HG03139 (cell line): ENCODE results near the gene NSL1.
"Not testable (repeated sequence)": the region's sequence is repeated elsewhere in the genome, so short reads cannot be mapped to it uniquely, and the experiment has no call there.

ENCODE experiments used
- ATAC-seq: cut with Tn5 transposase; IDR thresholded peaks from one replicate; pipeline ENCODE4 v1.9.1; 2021; ENCODE audit not compliant: unreplicated experiment

The NSL1 gene

GRCh38 chr1:212752252-212752933 is 39.2 kb downstream of the NSL1 start:
- no peak for ATAC-seq

- no peak for ATAC-seq
These were observed 41.6 kb downstream of the NSL1 start for GRCh38 chr1:212749821-212750535.

GRCh38 chr1:212746546-212746945 is 45.0 kb downstream of the NSL1 start:
- no peak for ATAC-seq

- ATAC-seq: no peak
These were observed 46.3 kb downstream of the NSL1 start for GRCh38 chr1:212745303-212745702.

- ATAC-seq: no peak
These were observed 47.6 kb downstream of the NSL1 start for GRCh38 chr1:212743901-212744475.

GRCh38 chr1:212738330-212738729 is 53.2 kb downstream of the NSL1 start:
- ATAC-seq: no peak

GRCh38 chr1:212737559-212737958 is 54.0 kb downstream of the NSL1 start:
- no peak for ATAC-seq

GRCh38 chr1:212733109-212733508 is 58.5 kb downstream of the NSL1 start:
- no peak for ATAC-seq

GRCh38 chr1:212731630-212732029 is 59.9 kb downstream of the NSL1 start:
- no peak for ATAC-seq

GRCh38 chr1:212728606-212729005 is 63.0 kb downstream of the NSL1 start:
- no peak for ATAC-seq

- ATAC-seq: no peak
These were observed 64.0 kb downstream of the NSL1 start for GRCh38 chr1:212727386-212728181.

GRCh38 chr1:212724679-212725078 is 66.9 kb downstream of the NSL1 start:
- ATAC-seq: not testable (repeated sequence)

GRCh38 chr1:212722270-212722957 is 69.2 kb downstream of the NSL1 start:
- no peak for ATAC-seq

- ATAC-seq: no peak
These were observed 70.0 kb downstream of the NSL1 start for GRCh38 chr1:212721388-212722247.

- ATAC-seq: no peak
These were observed 71.9 kb downstream of the NSL1 start for GRCh38 chr1:212719633-212720032.

GRCh38 chr1:212718499-212718898 is 73.1 kb downstream of the NSL1 start:
- no peak for ATAC-seq

- no peak for ATAC-seq
These were observed 75.4 kb downstream of the NSL1 start for GRCh38 chr1:212716161-212716560.

GRCh38 chr1:212713465-212714136 is 78.0 kb downstream of the NSL1 start:
- no peak for ATAC-seq
